Ascending aorta (tissue), 2 donors: ENCODE measurements around the gene FARP1. TPM values are rescaled to one million over a fixed set of nuclear protein-coding genes. Genes with fewer than 3 reads are reported as not detected.

Experiments
- DNase-seq, 2 donors: peaks; one replicate each; pipeline ENCODE4 v3.0.0-alpha.2; 2019; ENCODE audit warnings: low spot score in 2 of 2
- H3K27ac ChIP-seq, 2 donors: fragments of 200-600 bp; sonication (generic); one replicate each; pipeline ENCODE4 v1.5.1; 2016 to 2017; ENCODE audit warnings: mild to moderate bottlenecking in 1 of 2
- H3K27me3 ChIP-seq: fragments of 200-600 bp; sonication (generic); one replicate; pipeline ENCODE4 v1.5.1; 2017
- H3K36me3 ChIP-seq, 2 donors: fragments of 200-600 bp; sonication (generic); one replicate each; pipeline ENCODE4 v1.5.1; 2016
- H3K4me1 ChIP-seq, 2 donors: fragments of 200-600 bp; sonication (generic); one replicate each; pipeline ENCODE4 v1.5.1; 2016 to 2017; ENCODE audit warnings: mild to moderate bottlenecking in 1 of 2
- H3K4me3 ChIP-seq, 2 donors: fragments of 200-600 bp; sonication (generic); one replicate each; pipeline ENCODE4 v1.5.1; 2016 to 2017; ENCODE audit warnings: mild to moderate bottlenecking in 1 of 2
- H3K9me3 ChIP-seq, 2 donors: fragments of 200-600 bp; sonication (generic); one replicate each; pipeline ENCODE4 v1.5.1; 2016
- CTCF ChIP-seq, 3 experiments: fragments of 200-600 bp in 2 of 3; fragments of 450-650 bp in 1 of 3; sonication (generic) in 2 of 3; IDR thresholded peaks; one replicate each; pipeline ENCODE4 v1.5.1; 2016 to 2019; ENCODE audit warnings: antibody characterized with exemption in 3 of 3, mild to moderate bottlenecking in 1 of 3, moderate library complexity in 1 of 3
- intact Hi-C: fragments of 100-400 bp; cut with DNase I; formaldehyde crosslinking; loops from one replicate; pipeline ENCODE4 v1.15.1; 2023
- total RNA-seq: library from RNA; depleted of rRNA; stranded (reverse); fragments of >200 nt; gene quantifications from one replicate; pipeline ENCODE4 v1.1.0, GENCODE V29; 2016

FARP1 gene
- total RNA-seq, result 80.8 TPM

DNA sequence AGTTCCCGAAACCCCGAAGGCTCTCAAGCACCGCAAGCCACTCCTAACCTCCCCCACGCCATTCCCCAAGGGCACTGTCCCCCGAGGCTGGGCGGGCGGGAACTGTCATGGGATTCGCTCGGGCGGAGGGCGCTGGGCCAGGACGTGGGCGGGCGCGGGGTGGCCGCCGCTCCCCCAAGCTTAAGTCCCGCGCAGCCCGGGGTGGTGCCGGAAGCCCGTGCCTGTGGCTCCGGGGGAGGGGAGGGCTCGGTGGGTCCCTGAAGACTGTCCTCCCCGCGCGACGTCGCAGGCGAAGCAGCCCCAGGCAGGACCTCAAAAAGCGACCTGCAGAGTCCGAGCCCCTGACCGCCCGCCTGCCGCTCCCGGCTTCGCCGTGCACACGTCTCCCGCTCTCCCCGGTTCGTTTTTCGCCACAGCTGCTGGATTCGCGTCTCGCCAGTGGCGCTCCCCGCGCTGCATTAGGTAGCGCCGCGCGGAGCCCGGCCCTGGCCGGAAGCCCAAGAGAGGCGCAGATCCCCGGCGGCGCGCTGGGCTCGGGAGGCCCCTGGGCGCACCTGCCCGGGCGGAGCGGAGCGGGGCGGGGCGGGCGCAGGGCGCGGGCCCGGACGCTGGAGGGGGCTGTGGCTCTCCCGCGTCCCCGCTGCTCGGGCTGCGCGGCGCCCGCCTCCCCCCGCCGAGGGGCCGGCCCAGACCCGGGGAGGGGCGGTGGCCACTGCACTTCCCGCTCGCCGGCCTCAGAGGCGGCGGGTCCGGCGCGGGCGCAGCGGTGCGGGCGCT, at the start of gene FARP1:
FARP1 (plus strand) TSS at position 715 of the 777 bp plus-strand sequence. CDS start 70,149 bp downstream, outside the sequence.
- no peaks in the 10 kb centered on the region for H3K9me3 ChIP-seq
- intact Hi-C loops, result loop anchor here (10.0 kb wide), 2 partner anchors 168 to 532 kb away; no protein-coding TSS in a partner anchor
- peak within 1 kb of the TSS in 1 of 2 donors; percentile 39 for H3K27ac ChIP-seq
- no peaks in the 10 kb centered on the region for H3K27me3 ChIP-seq
- peak in 1 of 3 experiments; percentile 57 for TF ChIP-seq CTCF (IDR thresholded peaks at IDR 0.05)
- H3K4me3 ChIP-seq, result peak within 1 kb of the TSS; percentile 73 to 85
- DNase-seq, result peak in 1 of 2 donors; percentile 79
- no peaks in the 10 kb centered on the region for H3K36me3 ChIP-seq
- H3K4me1 ChIP-seq, result peaks cover 4 to 10% of the 10 kb centered on the region in 2 donors

DNA sequence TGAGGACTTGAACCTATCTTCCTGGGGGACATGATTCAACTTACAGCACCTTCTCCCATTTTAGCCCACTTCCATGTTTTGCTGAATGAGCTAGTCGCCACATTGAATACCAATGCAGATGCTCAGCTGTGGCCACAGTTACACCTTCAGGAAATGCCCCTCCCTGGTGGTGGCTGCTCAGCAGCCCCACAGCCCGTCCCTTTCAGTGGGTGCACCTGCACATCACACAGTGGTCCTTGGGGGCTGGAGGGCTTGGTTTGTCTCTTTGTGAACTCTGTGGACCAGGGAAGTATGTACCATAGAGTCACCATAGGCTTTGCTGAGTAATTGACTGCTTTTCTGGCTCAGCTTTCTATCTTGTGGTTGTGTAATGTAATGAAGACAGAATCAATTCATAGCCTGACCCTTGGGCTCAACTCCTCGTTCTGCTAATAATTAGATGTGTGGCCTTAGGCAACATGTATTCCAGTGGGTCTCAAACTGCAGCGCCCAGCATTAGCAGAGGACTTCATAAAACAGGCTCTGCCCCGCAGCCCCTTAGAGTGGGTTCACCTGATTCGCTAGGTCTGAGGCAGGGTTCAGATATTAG, 48.1 kb upstream of the FARP1 start:
- Histone ChIP-seq H3K9me3 (no peaks in the 10 kb centered on the region), H3K4me1 (no peaks in the 10 kb centered on the region), H3K27me3 (no peaks in the 10 kb centered on the region), H3K27ac (no peak overlapping the region), H3K36me3 (no peaks in the 10 kb centered on the region), H3K4me3 (no peak overlapping the region)
- TF ChIP-seq CTCF (IDR thresholded peaks at IDR 0.05), result no peak
- DNase-seq, result no peak
- intact Hi-C loops, result no loop called here

DNA sequence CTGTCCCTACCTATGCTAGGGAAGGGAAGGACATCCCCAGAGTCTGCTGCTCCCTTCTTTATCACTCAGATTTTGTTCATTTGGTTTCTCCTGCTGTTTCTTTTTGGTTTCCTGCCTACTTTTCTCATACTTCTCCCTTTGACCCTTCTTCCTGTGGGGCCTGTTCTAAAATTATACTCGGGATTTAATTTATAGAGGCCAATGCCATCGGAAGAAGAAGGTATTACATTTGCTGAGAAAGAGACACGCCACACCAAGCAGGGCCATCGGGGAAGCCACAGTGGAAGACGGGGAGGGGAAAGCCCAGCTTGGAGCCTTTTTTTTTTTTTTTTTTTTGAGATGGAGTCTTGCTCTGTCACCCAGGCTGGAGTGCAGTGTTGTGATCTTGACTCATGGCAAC, 46.8 kb upstream of the FARP1 start:
- Histone ChIP-seq H3K4me1 (no peaks in the 10 kb centered on the region), H3K27me3 (no peaks in the 10 kb centered on the region), H3K36me3 (no peaks in the 10 kb centered on the region), H3K27ac (no peak overlapping the region), H3K9me3 (no peaks in the 10 kb centered on the region), H3K4me3 (no peak overlapping the region)
- no peak for DNase-seq
- TF ChIP-seq CTCF (IDR thresholded peaks at IDR 0.05), result no peak
- intact Hi-C loops, result no loop called here

DNA sequence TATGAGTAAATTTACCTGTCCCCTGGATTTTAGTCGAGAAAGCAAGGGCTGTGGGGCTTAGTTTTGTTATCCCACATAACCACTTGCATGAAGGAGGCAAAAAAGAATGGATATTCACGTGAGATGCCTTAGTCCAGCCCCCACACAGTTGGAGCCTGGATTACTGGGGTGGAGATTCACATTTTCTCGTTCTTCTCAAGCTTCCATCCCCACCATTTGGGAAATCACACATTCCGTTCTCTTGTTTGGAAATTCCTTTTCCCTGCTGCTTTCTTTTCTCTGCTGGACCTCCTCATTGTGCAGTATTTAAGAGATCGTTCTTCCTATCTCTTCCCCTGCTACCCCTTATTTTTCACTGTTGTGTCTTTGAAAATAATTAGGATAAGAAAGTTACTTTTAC, 45.1 kb upstream of the FARP1 start:
- H3K4me1 ChIP-seq, result no peaks in the 10 kb centered on the region
- no peaks in the 10 kb centered on the region for H3K27me3 ChIP-seq
- intact Hi-C loops, result no loop called here
- DNase-seq, result no peak
- H3K9me3 ChIP-seq, result no peaks in the 10 kb centered on the region
- H3K36me3 ChIP-seq, result no peaks in the 10 kb centered on the region
- no peak for TF ChIP-seq CTCF (IDR thresholded peaks at IDR 0.05)
- H3K4me3 ChIP-seq, result no peak overlapping the region
- H3K27ac ChIP-seq, result no peak overlapping the region

- intact Hi-C loops, result no loop called here
- no peak for TF ChIP-seq CTCF (IDR thresholded peaks at IDR 0.05)
These were observed 44.4 kb upstream of the FARP1 start for GRCh38 chr13:98098516-98098915.

More at GRCh38 chr13:98098516-98098915, 44.4 kb upstream of the FARP1 start:
- Histone ChIP-seq H3K4me3 (no peak overlapping the region), H3K9me3 (no peaks in the 10 kb centered on the region), H3K27me3 (no peaks in the 10 kb centered on the region), H3K36me3 (no peaks in the 10 kb centered on the region), H3K4me1 (no peaks in the 10 kb centered on the region), H3K27ac (no peak overlapping the region)
- no peak for DNase-seq
